Activated T-cell treated with anti-CD3 and anti-CD28 coated beads, Interleukin-2, amount 50 U/mL, for 4 hours (primary cell): ENCODE data around the gene CES5A. TPM values are rescaled to one million over a fixed set of nuclear protein-coding genes. Genes with fewer than 3 reads are reported as not detected.
"Not testable (repeated sequence)": the region's sequence is repeated elsewhere in the genome, so short reads cannot be mapped to it uniquely, and the experiment has no call there.

Source experiments
- ATAC-seq, 2 donors: fragments of 200-7000 bp; cut with Tn5 transposase; one replicate each; pipeline ENCODE4 v1.10.0; 2021
- DNase-seq: peaks from one replicate; pipeline ENCODE4 v3.0.0-alpha.2; 2020
- H3K27me3 Mint-ChIP-seq: one replicate; pipeline ENCODE4 v1.8.0; 2021; ENCODE audit warnings: low read depth, mixed read lengths
- H3K36me3 Mint-ChIP-seq: one replicate; pipeline ENCODE4 v1.8.0; 2022; ENCODE audit warnings: mixed read lengths; ENCODE audit not compliant: insufficient read depth
- H3K4me1 Mint-ChIP-seq: one replicate; pipeline ENCODE4 v1.8.0; 2021; ENCODE audit warnings: low read depth, mixed read lengths
- H3K4me3 Mint-ChIP-seq: one replicate; pipeline ENCODE4 v1.8.0; 2021; ENCODE audit warnings: mild to moderate bottlenecking, moderate library complexity, mixed read lengths
- H3K9me3 Mint-ChIP-seq: one replicate; pipeline ENCODE4 v1.8.0; 2021; ENCODE audit warnings: mixed read lengths
- total RNA-seq, 3 donors: library from RNA; stranded (reverse); gene quantifications; one replicate each; pipeline ENCODE4 v1.2.1, GENCODE V29; 2021

Gene CES5A, protein sequence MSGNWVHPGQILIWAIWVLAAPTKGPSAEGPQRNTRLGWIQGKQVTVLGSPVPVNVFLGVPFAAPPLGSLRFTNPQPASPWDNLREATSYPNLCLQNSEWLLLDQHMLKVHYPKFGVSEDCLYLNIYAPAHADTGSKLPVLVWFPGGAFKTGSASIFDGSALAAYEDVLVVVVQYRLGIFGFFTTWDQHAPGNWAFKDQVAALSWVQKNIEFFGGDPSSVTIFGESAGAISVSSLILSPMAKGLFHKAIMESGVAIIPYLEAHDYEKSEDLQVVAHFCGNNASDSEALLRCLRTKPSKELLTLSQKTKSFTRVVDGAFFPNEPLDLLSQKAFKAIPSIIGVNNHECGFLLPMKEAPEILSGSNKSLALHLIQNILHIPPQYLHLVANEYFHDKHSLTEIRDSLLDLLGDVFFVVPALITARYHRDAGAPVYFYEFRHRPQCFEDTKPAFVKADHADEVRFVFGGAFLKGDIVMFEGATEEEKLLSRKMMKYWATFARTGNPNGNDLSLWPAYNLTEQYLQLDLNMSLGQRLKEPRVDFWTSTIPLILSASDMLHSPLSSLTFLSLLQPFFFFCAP
- total RNA-seq: not detected

DNA sequence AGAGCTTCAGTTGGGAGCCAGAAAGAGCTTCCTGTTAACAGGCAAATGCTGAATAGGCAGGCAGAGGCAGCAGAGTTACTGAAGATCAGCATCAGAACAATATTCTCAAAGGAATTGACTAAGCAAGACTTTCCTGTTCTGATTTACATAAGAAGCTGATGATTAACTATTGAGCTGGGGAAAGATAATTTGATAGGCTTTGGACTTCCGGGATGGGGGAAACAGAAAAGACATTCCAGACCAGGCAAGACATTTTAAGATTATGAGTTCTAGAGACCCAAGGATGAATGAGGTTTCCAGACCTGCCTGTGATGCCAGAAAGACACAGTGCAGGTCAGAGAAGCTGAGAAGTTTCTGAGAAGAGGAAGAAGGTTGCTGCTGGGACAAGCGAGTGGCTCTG is at the start of gene CES5A:
Gene CES5A, minus strand, starts transcription at position 101 of the 400 bp plus-strand sequence. CDS start 152 bp downstream, outside the sequence.
- no peak for DNase-seq
- peaks cover 5% of the 10 kb centered on the region for H3K27me3 Mint-ChIP-seq
- no peaks in the 10 kb centered on the region for H3K4me1 Mint-ChIP-seq
- H3K9me3 Mint-ChIP-seq: no peaks in the 10 kb centered on the region
- ATAC-seq: no peak
- H3K4me3 Mint-ChIP-seq: no peak within 1 kb of the TSS
- H3K36me3 Mint-ChIP-seq: no peaks in the 10 kb centered on the region

DNA sequence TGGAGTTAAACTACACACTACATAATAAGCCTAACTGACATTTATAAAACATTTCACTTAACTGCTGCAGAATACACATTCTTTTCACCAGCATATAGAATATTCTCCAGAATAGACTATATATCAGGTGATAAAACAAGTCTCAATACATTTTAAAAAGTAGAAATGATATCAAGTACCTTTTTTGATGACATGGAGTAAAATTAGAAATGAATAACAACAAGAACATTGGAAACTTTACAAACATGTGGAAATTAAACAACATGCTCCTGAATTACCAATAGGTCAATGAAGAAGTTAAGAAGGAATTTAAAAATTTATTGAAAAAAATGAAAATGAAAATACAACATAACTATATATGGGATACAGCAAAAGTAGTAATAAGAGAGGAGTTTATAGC is 47.5 kb upstream of the CES5A start:
- Mint-ChIP-seq H3K9me3 (peaks cover 11% of the 10 kb centered on the region), H3K36me3 (no peaks in the 10 kb centered on the region), H3K27me3 (peaks cover 44% of the 10 kb centered on the region), H3K4me1 (no peaks in the 10 kb centered on the region), H3K4me3 (no peak overlapping the region)
- DNase-seq (no peak), ATAC-seq (no peak)

DNA sequence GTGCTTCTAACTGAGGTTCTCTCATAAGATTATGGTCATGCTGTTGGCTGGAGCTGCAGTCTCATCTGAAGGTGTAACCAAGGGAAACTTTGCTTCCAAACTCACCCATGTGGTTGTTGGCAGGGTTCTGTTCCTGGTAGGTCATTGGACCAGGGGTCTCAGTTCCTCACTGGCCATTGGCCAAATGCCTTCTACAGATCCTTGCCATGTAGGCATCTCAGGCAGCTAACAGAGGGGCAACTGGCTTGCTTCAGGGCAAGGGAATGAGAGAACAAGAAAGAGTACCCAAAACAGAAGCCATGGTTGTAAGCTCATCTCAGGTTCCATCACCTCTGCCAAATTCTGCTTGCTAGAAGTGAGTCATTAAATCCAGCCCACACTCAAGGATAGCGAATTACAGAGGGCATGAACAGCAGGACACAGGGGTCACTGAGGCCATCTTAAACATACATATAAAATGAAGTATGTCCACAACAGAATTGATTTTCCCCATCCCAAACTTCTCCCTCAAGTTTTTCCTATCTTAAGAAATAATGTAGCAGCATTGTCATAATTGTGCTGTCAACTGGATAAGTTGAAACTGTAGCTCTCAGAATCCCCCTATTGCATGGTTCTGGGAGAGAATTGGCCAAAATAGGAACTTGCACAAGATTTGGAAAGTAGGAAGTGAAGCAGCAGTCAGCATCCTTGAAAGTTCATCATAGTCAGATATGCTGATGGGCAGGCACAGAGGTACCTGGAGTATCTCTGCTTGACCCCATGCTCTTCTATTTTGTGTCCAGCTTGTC is 42.4 kb upstream of the CES5A start:
- Mint-ChIP-seq H3K27me3 (peaks cover 33% of the 10 kb centered on the region), H3K36me3 (no peaks in the 10 kb centered on the region), H3K4me1 (no peaks in the 10 kb centered on the region), H3K4me3 (no peak overlapping the region), H3K9me3 (peaks cover 11% of the 10 kb centered on the region)
- DNase-seq: no peak
- ATAC-seq: no peak

DNA sequence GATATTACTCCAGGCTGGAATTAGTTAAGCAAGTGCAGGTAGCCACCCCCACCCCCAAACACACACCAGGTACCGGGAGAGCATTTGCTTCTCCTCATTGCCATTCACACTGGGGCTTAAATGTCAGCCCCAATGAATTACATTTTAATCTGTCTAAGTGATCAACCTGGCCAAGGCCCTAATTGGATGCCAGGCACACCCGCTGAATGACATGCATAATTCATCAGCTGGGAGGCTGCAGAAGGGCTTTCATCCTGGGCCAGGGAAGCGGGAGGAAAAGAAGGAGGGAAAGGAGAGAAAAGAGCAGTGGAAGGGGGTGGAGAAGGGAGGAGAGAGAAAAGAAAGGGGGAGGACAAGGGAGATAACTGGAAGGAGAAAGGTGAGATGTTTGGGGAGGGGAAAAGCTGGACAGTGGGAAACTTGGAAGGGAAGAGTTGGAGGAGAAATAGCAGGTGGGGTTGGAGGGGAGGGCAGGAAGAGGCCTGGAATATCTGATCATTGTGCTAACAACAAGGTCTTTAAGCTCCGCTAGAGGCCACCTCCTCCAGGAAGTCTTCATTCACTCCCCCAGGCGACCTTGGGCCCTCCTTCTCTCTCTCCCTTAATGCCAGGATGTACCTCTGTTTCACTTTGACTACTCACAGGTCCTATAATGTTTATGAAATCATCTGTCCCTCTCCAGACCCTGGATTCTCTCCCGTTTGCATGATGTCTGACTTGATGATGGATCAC is 40.1 kb upstream of the CES5A start:
- H3K27me3 Mint-ChIP-seq: peaks cover 27% of the 10 kb centered on the region
- no peak for ATAC-seq
- no peak overlapping the region for H3K4me3 Mint-ChIP-seq
- DNase-seq: no peak
- no peaks in the 10 kb centered on the region for H3K4me1 Mint-ChIP-seq
- no peaks in the 10 kb centered on the region for H3K36me3 Mint-ChIP-seq
- peaks cover 8% of the 10 kb centered on the region for H3K9me3 Mint-ChIP-seq

DNA sequence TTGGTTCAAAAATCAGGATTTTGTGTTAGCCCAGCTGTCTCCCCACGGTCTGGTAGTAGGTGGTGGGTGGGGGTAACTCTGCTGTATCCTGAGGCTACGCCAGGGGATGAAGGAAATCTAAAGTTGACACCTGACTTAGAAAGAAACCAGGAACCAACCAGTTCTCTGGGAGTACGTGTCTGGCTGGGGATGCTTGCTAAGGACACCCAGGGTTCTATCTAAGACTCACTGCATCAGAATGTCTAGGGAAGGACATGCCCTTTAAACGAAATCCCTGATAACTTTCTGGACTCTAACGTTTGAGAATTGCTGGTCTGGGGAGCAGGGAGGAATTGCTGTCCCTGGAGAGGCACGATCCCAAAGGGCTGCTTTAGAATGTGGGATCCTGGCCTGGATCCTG is 39.2 kb upstream of the CES5A start:
- H3K9me3 Mint-ChIP-seq: peaks cover 4% of the 10 kb centered on the region
- H3K27me3 Mint-ChIP-seq: peaks cover 21% of the 10 kb centered on the region
- H3K4me1 Mint-ChIP-seq: no peaks in the 10 kb centered on the region
- H3K4me3 Mint-ChIP-seq: no peak overlapping the region
- DNase-seq: no peak
- no peak for ATAC-seq
- no peaks in the 10 kb centered on the region for H3K36me3 Mint-ChIP-seq

DNA sequence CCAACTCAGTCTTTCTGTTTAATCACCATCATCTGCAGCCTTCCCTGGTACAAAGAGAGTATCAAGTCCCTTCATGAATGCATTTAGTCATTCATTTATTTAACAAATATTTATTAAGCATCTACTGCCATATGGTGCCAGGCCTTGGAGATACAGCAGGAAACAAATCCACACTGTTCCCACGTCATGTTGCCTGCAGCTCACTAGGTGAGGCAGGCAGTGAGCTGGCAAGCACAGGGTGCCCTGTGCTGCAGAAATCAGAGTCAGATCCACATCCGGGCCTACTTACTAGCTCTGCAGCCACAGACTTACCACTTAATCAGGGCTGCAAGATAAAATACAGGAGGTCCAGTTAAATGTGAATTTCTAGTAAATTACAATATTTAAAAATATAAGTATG is 38.5 kb upstream of the CES5A start:
- DNase-seq (no peak), ATAC-seq (no peak)
- Mint-ChIP-seq H3K9me3 (peaks cover 4% of the 10 kb centered on the region), H3K27me3 (peaks cover 17% of the 10 kb centered on the region), H3K4me3 (no peak overlapping the region), H3K4me1 (no peaks in the 10 kb centered on the region), H3K36me3 (no peaks in the 10 kb centered on the region)

DNA sequence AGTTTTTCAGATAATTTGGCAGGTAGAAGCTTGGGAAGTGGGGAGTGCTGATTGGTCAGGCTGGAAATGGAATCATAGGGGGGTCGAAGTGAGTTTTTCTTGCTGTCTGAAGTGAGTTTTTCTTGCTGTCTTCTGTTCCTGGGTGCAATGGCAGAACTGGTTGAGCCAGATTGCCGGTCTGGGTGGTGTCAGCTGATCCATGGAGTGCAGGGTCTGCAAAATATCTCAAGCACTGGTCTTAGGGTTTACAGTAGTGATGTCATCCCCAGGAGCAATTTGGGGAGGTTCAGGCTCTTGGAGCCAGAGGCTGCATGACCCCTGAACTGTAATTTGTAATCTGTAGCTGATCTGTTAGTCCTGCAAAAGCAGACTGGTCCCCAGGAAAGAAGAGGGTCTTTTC is 37.9 kb upstream of the CES5A start:
- not testable (repeated sequence) for DNase-seq, H3K36me3 Mint-ChIP-seq, H3K4me1 Mint-ChIP-seq, ATAC-seq, H3K9me3 Mint-ChIP-seq, H3K4me3 Mint-ChIP-seq
- peaks cover 13% of the 10 kb centered on the region for H3K27me3 Mint-ChIP-seq

DNA sequence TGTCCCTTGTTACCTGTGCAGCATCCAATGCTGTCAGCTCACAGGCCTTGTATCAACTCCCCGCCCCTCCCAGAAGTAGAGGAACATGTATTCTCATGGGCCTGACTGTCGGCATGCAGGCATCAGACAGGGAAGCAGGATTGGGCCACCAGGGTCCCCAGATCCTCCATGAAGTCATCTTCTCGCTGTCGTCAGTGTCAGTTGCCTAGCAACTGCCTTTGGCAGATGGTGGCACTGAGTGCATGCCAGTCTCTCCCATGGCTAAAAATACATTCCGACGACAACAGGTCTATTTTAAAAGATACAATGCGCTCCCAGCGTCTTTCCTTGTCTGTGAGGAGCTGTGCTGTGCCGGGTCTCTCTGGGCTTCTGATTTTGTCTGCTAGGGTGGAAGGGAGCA is 36.8 kb upstream of the CES5A start:
- H3K9me3 Mint-ChIP-seq: peaks cover 4% of the 10 kb centered on the region
- ATAC-seq: no peak
- no peaks in the 10 kb centered on the region for H3K36me3 Mint-ChIP-seq
- peaks cover 13% of the 10 kb centered on the region for H3K27me3 Mint-ChIP-seq
- no peak for DNase-seq
- no peak overlapping the region for H3K4me3 Mint-ChIP-seq
- no peaks in the 10 kb centered on the region for H3K4me1 Mint-ChIP-seq

DNA sequence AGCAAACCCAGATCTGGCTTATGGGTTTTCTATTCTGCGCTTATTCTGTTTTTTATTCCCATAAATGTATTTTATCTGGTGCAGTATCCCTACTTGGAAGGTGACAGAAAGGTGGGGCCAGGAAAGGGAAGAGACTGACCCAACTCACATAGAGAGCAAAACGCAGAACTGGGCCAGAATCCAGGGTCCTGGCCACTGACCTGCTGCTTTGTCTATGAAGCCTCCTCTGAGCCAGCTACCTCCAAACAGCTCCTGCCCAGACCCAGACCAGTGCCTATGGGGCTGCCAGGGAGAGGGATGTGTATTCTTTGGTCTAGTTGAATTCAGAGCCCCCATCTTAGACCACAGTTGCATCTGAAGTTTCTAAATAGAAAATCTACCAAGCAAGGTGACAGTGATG is 36.4 kb upstream of the CES5A start:
- Mint-ChIP-seq H3K4me3 (no peak overlapping the region), H3K36me3 (no peaks in the 10 kb centered on the region), H3K4me1 (no peaks in the 10 kb centered on the region), H3K9me3 (peaks cover 4% of the 10 kb centered on the region), H3K27me3 (peaks cover 13% of the 10 kb centered on the region)
- no peak for ATAC-seq
- no peak for DNase-seq

DNA sequence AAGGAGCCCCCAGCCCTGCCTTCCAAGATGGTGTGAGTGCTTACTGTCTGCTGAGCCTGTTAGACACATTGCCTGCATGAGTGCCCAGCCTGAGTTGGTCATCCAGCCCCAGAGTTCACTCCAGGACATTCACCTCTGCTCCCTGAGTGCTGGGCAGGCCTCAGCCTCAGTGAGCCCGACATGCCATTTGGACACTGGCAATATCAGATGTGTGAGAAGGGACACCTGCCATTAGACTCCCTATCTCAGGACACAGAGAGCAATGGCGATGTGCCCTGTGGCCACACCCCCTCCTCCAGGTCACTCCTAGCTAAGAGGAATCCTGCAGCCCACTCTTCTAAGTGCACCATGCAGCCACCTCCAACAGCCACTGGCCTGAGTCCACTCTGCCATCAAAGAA is 34.7 kb upstream of the CES5A start:
- no peak overlapping the region for H3K4me3 Mint-ChIP-seq
- H3K4me1 Mint-ChIP-seq: no peaks in the 10 kb centered on the region
- peaks cover 13% of the 10 kb centered on the region for H3K27me3 Mint-ChIP-seq
- DNase-seq: no peak
- ATAC-seq: no peak
- peaks cover 4% of the 10 kb centered on the region for H3K9me3 Mint-ChIP-seq
- H3K36me3 Mint-ChIP-seq: no peaks in the 10 kb centered on the region

DNA sequence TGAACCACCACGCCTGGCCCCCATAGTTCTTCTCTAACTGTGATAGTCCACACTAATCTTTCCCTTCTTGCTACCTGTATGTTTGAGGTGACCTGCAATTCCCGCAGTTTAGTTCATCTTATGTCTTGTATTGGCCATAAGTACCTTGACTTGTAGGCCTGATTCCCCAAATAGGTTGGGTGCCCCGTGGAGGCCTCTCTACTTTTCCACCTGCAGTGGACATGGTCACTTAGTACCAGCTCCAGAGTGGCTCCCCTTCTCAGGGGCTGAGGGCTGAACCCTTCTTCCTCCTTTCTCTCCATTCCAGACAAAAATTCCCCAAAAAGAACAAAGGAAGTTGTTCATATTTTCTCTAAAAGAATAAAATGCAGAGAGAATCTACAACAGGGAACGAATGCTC is 33.5 kb upstream of the CES5A start:
- Mint-ChIP-seq H3K27me3 (peaks cover 18% of the 10 kb centered on the region), H3K36me3 (no peaks in the 10 kb centered on the region), H3K9me3 (peaks cover 6% of the 10 kb centered on the region), H3K4me1 (no peaks in the 10 kb centered on the region), H3K4me3 (no peak overlapping the region)
- no peak for ATAC-seq
- DNase-seq: no peak

DNA sequence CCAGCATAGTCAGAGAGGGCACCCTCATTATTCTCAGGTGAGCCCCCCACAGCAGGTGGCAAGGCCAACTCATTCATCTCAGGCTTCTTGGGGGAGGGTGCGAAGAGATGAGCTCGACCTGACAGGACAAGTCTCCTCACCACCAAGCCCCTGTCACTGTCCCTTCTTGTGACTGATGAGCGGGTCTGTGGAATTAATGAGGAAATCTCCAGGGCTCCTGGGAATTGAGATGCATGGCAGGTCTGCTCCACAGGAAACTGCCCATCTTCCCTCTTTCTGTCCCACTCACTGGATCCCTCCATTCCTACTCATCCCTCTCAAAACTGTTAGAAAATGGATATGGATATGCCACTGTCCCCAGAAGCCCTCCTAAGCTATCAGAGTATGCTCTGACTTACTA is 32.5 kb upstream of the CES5A start:
- no peak for DNase-seq
- Mint-ChIP-seq H3K36me3 (no peaks in the 10 kb centered on the region), H3K4me1 (no peaks in the 10 kb centered on the region), H3K9me3 (peaks cover 14% of the 10 kb centered on the region), H3K4me3 (no peak overlapping the region), H3K27me3 (peaks cover 19% of the 10 kb centered on the region)
- no peak for ATAC-seq

DNA sequence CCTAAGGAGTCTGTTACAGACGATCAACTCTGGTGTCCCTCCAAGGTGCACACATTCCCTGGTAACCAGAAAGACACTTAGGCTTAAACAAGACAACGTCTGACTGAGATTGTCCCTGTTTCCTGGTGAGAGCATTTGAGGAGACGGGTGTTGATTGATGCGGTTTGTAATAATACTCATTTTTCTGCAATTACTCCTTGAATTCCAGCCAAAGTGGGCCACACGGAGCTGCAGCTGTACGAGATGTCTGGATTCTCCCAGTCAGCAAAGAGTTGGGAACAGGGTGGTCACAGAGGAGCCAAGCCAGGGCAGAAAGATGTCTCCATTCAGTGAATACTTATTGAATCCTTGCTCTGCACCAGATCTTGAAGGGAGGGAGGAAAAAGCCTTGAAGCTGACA is 30.9 kb upstream of the CES5A start:
- ATAC-seq (no peak), DNase-seq (no peak)
- H3K4me3 Mint-ChIP-seq: no peak overlapping the region
- H3K9me3 Mint-ChIP-seq: peaks cover 16% of the 10 kb centered on the region
- no peaks in the 10 kb centered on the region for H3K36me3 Mint-ChIP-seq
- peaks cover 16% of the 10 kb centered on the region for H3K27me3 Mint-ChIP-seq
- H3K4me1 Mint-ChIP-seq: no peaks in the 10 kb centered on the region

DNA sequence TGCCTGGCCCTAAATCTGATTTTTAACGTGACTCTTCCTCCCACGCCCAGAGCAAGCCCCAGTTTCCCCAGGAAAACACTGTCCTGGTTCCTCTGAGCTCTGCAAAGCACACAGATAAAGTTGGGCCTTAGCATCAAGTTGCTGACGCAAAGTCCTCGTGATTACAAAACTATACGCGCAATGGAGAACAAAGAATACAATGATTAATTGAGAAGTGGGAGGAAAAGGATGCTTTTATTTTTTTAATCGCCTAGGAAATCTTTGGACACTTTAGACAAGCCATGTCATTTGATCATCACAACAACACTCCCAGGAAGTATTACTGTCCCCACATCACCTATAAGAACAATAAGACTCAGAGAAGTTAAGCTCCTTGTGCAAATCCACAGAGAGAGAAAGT is 30.5 kb upstream of the CES5A start:
- Mint-ChIP-seq H3K27me3 (peaks cover 12% of the 10 kb centered on the region), H3K36me3 (no peaks in the 10 kb centered on the region), H3K4me1 (no peaks in the 10 kb centered on the region), H3K9me3 (peaks cover 12% of the 10 kb centered on the region), H3K4me3 (no peak overlapping the region)
- DNase-seq (no peak), ATAC-seq (no peak)
